Measurements from ENCODE around the gene STK32B.
"Not testable (repeated sequence)": the region's sequence is repeated elsewhere in the genome, so short reads cannot be mapped to it uniquely, and the experiment has no call there.

Gene STK32B

GRCh38 chr4:5213087-5213595 lies 161.9 kb downstream of the STK32B start:
- DNase-seq, result no peak

- no peak for DNase-seq
Observed at GRCh38 chr4:5215321-5215720, 164.0 kb downstream of the STK32B start.

GRCh38 chr4:5217421-5217820 lies 166.1 kb downstream of the STK32B start:
- DNase-seq, result no peak

GRCh38 chr4:5218376-5219069 lies 167.2 kb downstream of the STK32B start:
- no peak for DNase-seq

GRCh38 chr4:5220028-5220427 lies 168.7 kb downstream of the STK32B start:
- no peak for DNase-seq

GRCh38 chr4:5222047-5222446 lies 170.8 kb downstream of the STK32B start:
- DNase-seq, result no peak

GRCh38 chr4:5222951-5223350 lies 171.7 kb downstream of the STK32B start:
- DNase-seq, result no peak

GRCh38 chr4:5224340-5224739 lies 173.1 kb downstream of the STK32B start:
- DNase-seq, result no peak

- DNase-seq, result no peak
Observed at GRCh38 chr4:5232549-5232948, 181.3 kb downstream of the STK32B start.

- no peak for DNase-seq
Observed at GRCh38 chr4:5237086-5237660, 185.9 kb downstream of the STK32B start.

- no peak for DNase-seq
Observed at GRCh38 chr4:5238173-5238572, 186.9 kb downstream of the STK32B start.

- DNase-seq, result not testable (repeated sequence)
Observed at GRCh38 chr4:5247061-5247460, 195.8 kb downstream of the STK32B start.

- no peak for DNase-seq
Observed at GRCh38 chr4:5247735-5248134, 196.5 kb downstream of the STK32B start.

GRCh38 chr4:5249727-5250126 lies 198.4 kb downstream of the STK32B start:
- DNase-seq, result no peak

- DNase-seq, result not testable (repeated sequence)
Observed at GRCh38 chr4:5250536-5250935, 199.3 kb downstream of the STK32B start.

- no peak for DNase-seq
Observed at GRCh38 chr4:5256421-5256820, 205.1 kb downstream of the STK32B start.

GRCh38 chr4:5257086-5257485 lies 205.8 kb downstream of the STK32B start:
- DNase-seq, result no peak

GRCh38 chr4:5259471-5259870 lies 208.2 kb downstream of the STK32B start:
- DNase-seq, result no peak

GRCh38 chr4:5260121-5260520 lies 208.8 kb downstream of the STK32B start:
- no peak for DNase-seq

- DNase-seq, result no peak
Observed at GRCh38 chr4:5261866-5262265, 210.6 kb downstream of the STK32B start.

- DNase-seq, result no peak
Observed at GRCh38 chr4:5266991-5267390, 215.7 kb downstream of the STK32B start.

GRCh38 chr4:5267408-5267807 lies 216.1 kb downstream of the STK32B start:
- DNase-seq, result no peak

- DNase-seq, result no peak
Observed at GRCh38 chr4:5276475-5277075, 225.3 kb downstream of the STK32B start.

- no peak for DNase-seq
Observed at GRCh38 chr4:5277079-5277478, 225.8 kb downstream of the STK32B start.

Measured in NCI-H146 (cell line).